ENCODE results near the gene ROS1.

ROS1 gene

DNA sequence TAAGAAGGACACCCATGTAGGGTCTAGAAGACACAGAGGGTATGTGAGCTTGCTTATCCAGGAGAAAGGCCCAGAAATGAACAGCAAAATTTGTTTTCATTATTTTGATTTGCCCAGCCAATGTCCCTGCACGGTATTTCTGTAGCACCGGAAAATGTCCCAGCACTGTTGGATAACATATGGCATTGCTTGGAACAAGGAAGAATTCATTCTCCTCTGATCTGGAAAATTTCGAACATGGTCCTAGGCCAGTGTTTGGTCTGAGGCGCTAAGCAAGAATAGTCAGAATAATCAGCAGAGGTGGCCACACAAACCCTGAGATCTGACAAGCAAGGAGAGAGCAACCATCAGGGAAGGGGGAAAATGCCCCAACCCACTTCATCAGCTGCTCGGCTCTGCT lies 26.6 kb downstream of the ROS1 start:
- no peak for DNase-seq (ENCODE audit: extremely low read depth, low read depth)
- H3K4me3 ChIP-seq (replicated peaks; ENCODE audit: low read depth, low read length): no peak overlapping the region
- TF ChIP-seq, protein P1, sequence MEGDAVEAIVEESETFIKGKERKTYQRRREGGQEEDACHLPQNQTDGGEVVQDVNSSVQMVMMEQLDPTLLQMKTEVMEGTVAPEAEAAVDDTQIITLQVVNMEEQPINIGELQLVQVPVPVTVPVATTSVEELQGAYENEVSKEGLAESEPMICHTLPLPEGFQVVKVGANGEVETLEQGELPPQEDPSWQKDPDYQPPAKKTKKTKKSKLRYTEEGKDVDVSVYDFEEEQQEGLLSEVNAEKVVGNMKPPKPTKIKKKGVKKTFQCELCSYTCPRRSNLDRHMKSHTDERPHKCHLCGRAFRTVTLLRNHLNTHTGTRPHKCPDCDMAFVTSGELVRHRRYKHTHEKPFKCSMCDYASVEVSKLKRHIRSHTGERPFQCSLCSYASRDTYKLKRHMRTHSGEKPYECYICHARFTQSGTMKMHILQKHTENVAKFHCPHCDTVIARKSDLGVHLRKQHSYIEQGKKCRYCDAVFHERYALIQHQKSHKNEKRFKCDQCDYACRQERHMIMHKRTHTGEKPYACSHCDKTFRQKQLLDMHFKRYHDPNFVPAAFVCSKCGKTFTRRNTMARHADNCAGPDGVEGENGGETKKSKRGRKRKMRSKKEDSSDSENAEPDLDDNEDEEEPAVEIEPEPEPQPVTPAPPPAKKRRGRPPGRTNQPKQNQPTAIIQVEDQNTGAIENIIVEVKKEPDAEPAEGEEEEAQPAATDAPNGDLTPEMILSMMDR (IDR thresholded peaks at IDR 0.05; ENCODE audit: low read depth, low read length, missing control alignments): no peak

DNA sequence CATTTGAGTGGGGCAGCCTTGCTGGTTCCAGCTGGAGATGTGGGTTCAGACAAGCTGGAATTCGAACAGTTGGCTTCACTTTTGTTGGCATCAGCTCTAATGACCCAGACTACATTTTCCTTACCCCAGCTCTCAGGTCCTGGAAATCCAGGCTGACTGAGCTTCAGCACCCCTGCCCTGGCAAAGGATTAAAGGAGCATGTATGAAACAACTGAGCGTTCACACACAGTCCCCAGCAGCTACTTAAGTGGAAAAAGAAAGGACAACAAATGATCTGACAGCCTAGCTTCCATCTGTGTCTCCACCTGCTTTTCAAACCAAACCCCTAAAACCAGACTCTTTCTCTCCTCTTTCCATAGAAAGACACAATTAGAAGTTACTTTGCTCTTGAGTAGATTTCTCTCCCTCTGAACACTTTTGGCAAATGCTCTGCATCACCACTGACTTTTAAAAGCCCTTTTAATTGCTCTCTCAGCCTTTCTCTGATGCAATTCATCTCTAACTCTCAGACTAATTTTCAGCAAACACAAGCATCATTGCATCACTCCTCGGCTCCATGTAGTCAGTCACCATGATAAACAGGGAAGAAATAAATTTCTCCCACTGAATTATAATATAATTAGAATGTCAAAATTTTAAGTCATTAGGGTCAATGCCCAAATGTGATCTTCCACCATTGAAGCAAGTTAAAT lies 28.1 kb downstream of the ROS1 start:
- no peak for DNase-seq (ENCODE audit: extremely low read depth, low read depth)
- H3K4me3 ChIP-seq (replicated peaks; ENCODE audit: low read depth, low read length): no peak overlapping the region
- TF ChIP-seq, protein P1 (IDR thresholded peaks at IDR 0.05; ENCODE audit: low read depth, low read length, missing control alignments): no peak

DNA sequence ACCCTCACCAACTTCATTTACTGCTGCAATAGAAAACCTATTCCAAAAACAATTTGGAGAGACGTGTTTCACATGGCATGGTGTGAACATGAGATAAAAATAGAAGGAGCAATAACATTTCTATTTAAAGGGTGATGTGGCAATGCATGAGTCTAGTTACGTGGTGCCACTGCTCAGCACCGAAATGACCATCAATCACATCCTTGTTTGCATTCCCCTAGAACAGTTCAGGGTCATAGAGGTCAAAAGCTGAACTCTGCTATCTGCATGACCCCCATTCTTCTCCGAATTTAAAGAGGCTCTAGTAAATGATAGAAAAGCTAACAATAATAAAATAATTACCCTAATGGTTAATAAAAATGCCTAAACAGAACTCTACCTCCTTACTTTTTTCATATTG lies 29.5 kb downstream of the ROS1 start:
- TF ChIP-seq, protein P1 (IDR thresholded peaks at IDR 0.05; ENCODE audit: low read depth, low read length, missing control alignments): no peak
- no peak for DNase-seq (ENCODE audit: extremely low read depth, low read depth)

DNA sequence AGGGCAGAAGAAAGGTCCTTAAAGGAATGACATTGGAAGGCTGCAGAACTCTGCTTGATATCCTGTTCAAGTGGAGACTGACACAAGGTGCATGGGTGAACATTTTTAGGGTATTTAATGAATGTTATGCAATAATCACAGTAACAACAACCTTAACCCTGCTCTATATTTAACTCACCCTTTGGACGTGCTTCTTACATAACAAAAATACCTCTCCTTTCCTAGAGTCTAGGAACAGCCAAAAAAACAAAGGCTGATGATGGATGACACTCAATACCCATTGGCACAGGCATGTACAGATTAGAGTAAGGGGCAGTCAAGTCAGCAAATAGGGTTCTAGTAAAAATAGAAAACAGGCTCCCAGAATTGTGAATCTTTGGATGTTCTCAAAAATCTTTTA lies 30.6 kb downstream of the ROS1 start:
- H3K4me3 ChIP-seq (replicated peaks; ENCODE audit: low read depth, low read length): no peak overlapping the region
- TF ChIP-seq, protein P1 (IDR thresholded peaks at IDR 0.05; ENCODE audit: low read depth, low read length, missing control alignments): no peak
- no peak for DNase-seq (ENCODE audit: extremely low read depth, low read depth)

More for the DNA sequence above, 29.5 kb downstream of the ROS1 start:
- no peak overlapping the region for H3K4me3 ChIP-seq (replicated peaks; ENCODE audit: low read depth, low read length)

DNA sequence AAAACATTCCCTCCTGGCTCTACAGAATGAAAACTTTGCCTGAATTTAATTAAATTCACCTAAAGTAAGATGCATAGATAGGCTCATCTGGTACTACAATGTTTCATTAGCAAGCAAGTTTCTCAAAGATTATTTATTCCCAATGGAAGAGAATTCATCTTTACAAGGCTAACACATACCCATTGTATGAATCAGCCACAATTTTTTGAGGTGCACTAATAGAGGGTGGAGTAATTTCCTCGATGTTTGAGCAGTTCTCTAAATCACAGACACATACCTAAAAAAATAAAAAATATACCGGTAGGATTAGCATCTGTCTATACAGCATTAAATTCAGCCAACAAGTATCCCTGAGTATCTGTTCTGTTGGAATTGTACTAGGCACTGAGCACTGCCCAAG lies 32.7 kb downstream of the ROS1 start:
- DNase-seq (ENCODE audit: extremely low read depth, low read depth): no peak
- TF ChIP-seq, protein P1 (IDR thresholded peaks at IDR 0.05; ENCODE audit: low read depth, low read length, missing control alignments): no peak
- H3K4me3 ChIP-seq (replicated peaks; ENCODE audit: low read depth, low read length): no peak overlapping the region

DNA sequence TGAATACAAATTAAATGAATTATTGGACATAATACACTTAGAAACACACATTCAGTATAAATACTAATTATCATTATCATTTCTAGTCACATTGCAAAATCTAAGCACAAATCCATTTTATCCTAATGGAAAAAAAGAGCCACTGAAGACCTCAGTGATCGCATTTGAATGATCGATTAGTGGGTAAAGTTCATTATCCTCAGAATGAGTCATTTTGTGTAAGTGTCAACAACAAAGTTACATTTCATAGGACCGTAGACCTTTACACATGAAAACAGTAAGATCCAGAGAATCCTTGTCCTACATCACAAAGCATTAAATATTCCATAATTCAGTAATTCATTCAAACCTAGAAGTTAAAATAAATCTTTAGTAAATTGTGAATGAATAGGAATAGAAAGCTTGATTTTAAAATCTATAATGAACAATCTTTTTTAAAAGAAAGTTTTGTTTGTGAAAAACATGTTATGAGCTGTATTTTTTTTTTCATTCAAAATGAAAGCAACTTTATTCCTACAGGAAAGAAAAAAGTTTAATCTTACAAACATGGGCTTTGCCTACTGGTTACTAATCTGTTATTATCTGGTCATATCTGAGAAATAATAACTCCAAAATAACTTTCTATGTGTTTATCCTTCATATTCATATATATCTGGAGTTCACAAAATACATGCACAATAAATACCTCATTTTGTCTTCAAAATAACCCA lies 33.7 kb downstream of the ROS1 start:
- TF ChIP-seq, protein P1 (IDR thresholded peaks at IDR 0.05; ENCODE audit: low read depth, low read length, missing control alignments): no peak
- DNase-seq (ENCODE audit: extremely low read depth, low read depth): no peak
- H3K4me3 ChIP-seq (replicated peaks; ENCODE audit: low read depth, low read length): no peak overlapping the region

Data from HFF-Myc (cell line).